HK-2 (cell line): ENCODE measurements around the gene MEAK7.

ENCODE experiments used
- DNase-seq: peaks from one replicate; pipeline ENCODE4 v3.0.0-alpha.2; 2018; ENCODE audit not compliant: unreplicated experiment

MEAK7 gene

GRCh38 chr16:84466692-84467091 is 37.8 kb downstream of the MEAK7 start:
- DNase-seq: no peak

DNA sequence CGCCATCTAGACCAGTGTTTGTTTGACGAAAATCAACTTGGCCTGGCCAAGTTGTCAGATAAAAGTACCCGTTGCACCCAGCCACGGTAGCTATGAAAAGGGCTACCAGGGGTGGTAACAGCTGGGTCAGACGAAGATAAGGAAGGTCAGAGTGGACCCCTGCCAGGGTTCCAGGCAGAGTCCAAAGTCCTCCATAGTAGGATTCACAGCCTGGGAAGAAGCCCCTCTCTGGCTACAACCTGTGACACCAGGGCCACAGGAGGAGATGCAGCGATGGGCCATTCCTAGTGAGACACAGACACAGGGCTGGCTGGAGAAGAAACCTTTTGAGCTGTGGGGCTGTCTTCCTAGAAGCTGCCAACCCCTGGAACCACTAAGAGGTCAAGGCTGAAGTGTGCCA is 39.3 kb downstream of the MEAK7 start:
- no peak for DNase-seq

GRCh38 chr16:84464116-84464515 is 40.3 kb downstream of the MEAK7 start:
- no peak for DNase-seq

DNA sequence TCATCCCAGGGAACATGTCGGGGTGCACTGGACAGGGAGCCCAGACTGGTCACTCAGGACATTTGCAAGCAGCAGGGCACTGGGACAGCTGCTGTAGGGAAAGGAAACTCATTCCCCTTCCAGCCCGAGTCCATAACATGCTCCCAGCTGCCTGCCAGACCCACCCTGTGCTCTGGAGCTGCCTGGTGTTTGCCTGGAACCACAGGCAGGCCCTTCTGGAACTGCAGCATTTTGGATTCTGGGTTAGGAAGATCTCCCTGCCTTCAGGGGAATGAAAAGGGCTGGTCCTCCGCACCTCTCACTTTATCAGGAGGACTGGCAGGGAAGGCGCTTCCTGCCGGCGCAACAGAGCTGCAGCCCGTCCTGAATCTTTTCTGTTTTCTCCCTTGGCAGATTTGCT is 41.2 kb downstream of the MEAK7 start:
- no peak for DNase-seq

GRCh38 chr16:84462296-84463210 is 41.9 kb downstream of the MEAK7 start:
- no peak for DNase-seq

DNA sequence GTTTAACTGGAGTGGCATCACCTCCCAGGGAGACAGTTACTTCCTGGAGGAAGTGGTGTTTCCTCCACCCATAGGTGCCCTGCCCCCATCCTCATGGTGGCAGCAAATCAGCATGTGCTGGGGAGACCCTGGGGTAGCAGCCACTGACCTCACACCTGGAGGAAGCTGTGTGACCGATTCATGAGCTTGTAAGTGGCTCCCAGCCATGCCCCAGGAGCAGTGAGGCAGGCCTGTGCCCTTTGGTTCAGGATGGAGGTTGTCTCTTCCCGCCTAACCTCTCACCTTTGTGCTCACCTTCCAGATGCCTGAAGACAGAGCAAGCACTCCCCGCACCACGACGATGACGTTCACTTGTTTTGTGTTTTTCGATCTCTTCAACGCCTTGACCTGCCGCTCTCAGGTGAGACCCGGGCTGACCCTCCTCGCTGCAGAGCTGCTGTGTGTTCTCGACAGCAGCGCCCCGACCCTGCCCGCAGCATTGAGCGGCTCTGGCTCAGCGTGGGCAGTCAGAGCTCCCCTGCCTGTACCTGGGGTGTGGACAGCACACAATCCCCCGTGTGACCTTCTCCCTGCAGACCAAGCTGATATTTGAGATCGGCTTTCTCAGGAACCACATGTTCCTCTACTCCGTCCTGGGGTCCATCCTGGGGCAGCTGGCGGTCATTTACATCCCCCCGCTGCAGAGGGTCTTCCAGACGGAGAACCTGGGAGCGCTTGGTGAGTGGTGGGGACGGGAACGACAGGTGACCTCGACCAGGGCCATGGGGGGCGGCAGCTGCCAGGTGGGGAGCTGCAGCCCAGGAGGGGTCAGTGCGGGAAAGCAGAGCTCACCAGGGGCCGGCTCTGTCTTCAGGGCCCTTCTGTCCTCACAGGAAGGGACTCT is 42.8 kb downstream of the MEAK7 start:
- DNase-seq: no peak

GRCh38 chr16:84461029-84461412 is 43.4 kb downstream of the MEAK7 start:
- DNase-seq: no peak

- DNase-seq: no peak
These were observed 43.9 kb downstream of the MEAK7 start for GRCh38 chr16:84460406-84461028.

- DNase-seq: no peak
These were observed 44.5 kb downstream of the MEAK7 start for GRCh38 chr16:84459941-84460405.

GRCh38 chr16:84459533-84459894 is 44.9 kb downstream of the MEAK7 start:
- DNase-seq: no peak

DNA sequence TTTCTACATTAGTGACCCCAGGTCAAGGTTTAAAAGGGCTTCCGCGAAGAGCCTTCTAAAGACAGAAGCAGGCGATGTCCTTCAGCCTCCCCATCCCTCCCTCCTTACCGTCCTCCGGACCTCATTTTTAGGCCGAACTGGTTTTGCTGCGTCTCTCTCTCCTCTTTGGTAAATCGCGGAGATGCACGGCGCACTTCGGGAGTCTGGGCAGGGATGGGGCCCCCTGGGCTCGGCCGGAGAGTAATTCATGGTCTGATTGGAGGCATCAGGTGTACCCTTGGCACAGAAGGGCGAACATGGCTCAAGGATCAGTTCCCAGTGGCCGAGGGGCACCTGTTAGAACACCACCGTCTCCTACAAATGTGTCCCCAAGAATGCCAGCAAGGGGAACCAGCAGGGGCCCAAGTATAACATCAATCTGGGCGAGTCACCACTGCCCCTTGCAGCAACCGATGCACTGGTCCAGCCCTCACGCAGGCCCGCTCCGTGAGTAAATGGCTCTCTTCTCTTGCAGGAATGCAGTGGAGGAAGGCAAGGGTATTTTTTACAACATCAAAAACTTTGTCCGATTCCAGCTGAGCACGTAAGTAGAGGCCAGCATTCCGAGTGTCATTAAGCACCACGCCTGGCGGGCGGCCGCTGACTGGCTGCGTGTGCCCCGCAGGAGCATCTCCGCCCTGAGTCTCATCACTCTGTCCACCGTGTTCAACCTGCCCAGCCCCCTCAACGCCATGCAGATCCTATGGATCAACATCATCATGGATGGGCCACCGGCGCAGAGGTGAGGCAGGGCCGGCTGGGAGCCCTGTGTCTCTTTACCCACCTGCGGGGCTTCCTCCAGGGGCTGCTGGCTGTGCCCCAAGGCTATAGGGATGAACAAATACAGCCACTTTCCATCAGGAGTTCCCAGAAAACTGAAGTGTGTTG is 45.6 kb downstream of the MEAK7 start:
- no peak for DNase-seq

DNA sequence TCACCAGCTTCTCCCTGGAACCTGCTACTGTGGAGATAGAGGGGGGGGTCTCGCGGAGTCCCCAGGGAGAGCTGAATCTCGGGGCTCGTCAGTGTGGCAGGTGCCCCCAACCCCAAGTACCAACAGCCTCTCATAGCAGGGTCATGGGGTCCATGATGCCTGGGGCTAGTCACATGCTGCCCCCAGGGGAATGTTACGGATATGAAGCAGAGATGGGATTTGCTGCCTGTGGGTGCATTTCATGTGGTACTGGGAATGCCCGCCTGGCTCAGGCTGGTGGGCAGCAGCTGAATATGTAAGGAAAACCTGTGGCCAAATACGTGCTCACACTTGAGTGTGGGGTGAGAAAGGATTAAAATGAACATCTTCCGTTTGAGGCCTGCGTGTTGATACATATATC is 49.4 kb downstream of the MEAK7 start:
- DNase-seq: no peak
